Peyer's patch (tissue), 4 donors: ENCODE results near the gene SOX18.

Source experiments
- POLR2A ChIP-seq, 2 donors: fragments of 450-650 bp; IDR thresholded peaks; one replicate each; pipeline ENCODE4 v1.5.1; 2017; ENCODE audit warnings: antibody characterized with exemption in 2 of 2, mild to moderate bottlenecking in 2 of 2, moderate library complexity in 2 of 2
- TF ChIP-seq, protein P1 (sequence below), 6 experiments: fragments of 450-650 bp in 4 of 6; fragments of 200-600 bp in 2 of 6; sonication (generic) in 1 of 6; IDR thresholded peaks; one replicate each; pipeline ENCODE4 v1.5.1; 2017 to 2019; ENCODE audit warnings: antibody characterized with exemption in 6 of 6, mild to moderate bottlenecking in 3 of 6, moderate library complexity in 1 of 6

DNA sequence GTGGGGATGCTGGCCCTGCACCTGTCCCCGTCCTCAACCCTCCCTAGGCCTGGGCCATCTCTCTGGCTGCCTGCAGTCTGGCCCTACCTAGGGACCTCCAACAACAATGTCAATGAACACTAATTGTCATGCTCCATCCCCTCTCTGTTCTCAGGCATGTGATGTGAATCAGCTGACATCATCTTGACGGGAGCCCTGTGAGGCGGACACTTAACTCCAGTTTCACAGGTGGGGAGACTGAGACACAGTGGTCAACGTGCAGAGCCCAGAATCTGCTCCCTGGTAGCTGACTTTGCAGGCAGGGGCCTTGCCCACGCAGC lies 12.8 kb upstream of the SOX18 start:
- TF ChIP-seq, protein P1, sequence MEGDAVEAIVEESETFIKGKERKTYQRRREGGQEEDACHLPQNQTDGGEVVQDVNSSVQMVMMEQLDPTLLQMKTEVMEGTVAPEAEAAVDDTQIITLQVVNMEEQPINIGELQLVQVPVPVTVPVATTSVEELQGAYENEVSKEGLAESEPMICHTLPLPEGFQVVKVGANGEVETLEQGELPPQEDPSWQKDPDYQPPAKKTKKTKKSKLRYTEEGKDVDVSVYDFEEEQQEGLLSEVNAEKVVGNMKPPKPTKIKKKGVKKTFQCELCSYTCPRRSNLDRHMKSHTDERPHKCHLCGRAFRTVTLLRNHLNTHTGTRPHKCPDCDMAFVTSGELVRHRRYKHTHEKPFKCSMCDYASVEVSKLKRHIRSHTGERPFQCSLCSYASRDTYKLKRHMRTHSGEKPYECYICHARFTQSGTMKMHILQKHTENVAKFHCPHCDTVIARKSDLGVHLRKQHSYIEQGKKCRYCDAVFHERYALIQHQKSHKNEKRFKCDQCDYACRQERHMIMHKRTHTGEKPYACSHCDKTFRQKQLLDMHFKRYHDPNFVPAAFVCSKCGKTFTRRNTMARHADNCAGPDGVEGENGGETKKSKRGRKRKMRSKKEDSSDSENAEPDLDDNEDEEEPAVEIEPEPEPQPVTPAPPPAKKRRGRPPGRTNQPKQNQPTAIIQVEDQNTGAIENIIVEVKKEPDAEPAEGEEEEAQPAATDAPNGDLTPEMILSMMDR (IDR thresholded peaks at IDR 0.05): no peak
- TF ChIP-seq POLR2A (IDR thresholded peaks at IDR 0.05): no peak
